ENCODE results near the gene ATP4A. TPM values are rescaled to one million over a fixed set of nuclear protein-coding genes. Genes with fewer than 3 reads are reported as not detected.
"Not testable (repeated sequence)": the region's sequence is repeated elsewhere in the genome, so short reads cannot be mapped to it uniquely, and the experiment has no call there.

The ATP4A gene
- polyA plus RNA-seq (ENCODE audit: insufficient read length in 10 of 10), result under 1 TPM in 1 of 10 donors, not detected in 9; 0.04 TPM
- long read RNA-seq, donor 1, result 0 reads
- long read RNA-seq, donor 2, result 0 reads
- long read RNA-seq, donor 3, result 0 reads
- long read RNA-seq, donor 4, result 0 reads
- long read RNA-seq, donor 5, result 0 reads
- long read RNA-seq, donor 6, result 0 reads
- long read RNA-seq, donor 7, result 0 reads
- long read RNA-seq, donor 8, result 0 reads
- long read RNA-seq, donor 9, result 0 reads

GRCh38 chr19:35563207-35563829, at the start of gene ATP4A:
Gene ATP4A (minus strand): TSS chr19:35563658. CDS start chr19:35563629, 29 bp downstream.
- DNase-seq, result no peak

- DNase-seq, result peak; percentile 91 to 98 (median 97)
Measured at GRCh38 chr19:35612559-35613321, 49.3 kb upstream of the ATP4A start, which contains the start of gene HAUS5. Gene HAUS5 (plus strand): TSS chr19:35612735. CDS start chr19:35612795, 60 bp downstream.

DNA sequence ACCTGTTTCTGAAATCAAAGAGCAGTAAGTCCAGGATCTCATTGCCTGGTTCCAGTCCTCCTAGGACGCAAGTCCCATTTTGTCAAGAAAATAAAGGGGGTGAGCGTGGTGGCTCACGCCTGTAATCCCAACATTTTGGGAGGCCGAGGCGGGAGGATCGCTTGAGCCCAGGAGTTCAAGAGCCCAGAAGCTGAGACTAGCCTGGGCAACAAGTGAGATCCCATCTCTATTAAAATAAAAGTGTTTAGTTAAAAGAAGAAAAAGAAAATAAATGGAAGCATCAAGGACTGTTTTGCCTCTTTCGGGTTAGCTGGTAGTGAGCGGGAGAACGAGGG, 48.7 kb upstream of the ATP4A start:
- no peak for DNase-seq

DNA sequence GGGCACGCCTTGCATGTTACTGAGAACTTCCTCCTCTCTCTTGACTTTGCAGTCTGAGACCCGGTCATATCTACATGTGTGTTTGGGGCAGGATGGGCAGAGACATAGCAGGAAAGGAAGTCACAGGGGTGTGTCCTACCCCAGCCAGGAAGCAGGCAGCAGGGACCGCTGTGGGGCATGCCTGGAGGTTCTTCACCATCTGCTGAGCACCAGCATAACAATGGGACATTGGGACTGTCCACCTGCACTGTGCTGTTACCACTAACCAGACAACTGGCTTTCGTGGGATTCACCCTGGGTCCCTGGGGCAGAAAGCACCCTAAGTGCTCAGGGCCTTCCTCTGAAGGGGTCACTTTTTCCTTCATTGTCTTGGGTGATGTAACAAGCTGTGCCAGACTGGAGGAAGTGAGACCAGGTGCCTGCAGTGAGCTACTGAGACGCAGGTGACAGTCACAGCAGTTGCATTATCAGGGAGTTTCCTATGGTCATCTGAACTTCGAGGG, 46.4 kb upstream of the ATP4A start:
- no peak for DNase-seq

GRCh38 chr19:35608251-35608650, 44.8 kb upstream of the ATP4A start:
- DNase-seq, result no peak

DNA sequence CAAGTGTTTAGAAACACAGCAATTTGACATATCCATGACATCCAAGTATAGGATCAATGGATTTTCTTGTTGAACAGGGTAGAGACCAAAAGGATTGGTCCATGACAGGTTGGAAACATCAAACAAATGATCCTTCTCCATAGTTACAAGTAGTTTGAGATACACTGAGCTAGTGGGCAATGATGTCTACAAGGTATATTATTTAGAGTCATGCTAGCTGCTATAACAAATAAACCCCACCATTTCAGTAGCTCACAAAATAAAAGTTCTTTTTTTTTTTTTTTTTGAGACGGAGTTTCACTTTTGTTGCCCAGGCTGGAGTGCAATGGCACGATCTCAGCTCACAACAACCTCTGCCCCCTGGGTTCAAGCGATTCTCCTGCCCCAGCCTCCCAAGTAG, 44.2 kb upstream of the ATP4A start:
- no peak for DNase-seq

DNA sequence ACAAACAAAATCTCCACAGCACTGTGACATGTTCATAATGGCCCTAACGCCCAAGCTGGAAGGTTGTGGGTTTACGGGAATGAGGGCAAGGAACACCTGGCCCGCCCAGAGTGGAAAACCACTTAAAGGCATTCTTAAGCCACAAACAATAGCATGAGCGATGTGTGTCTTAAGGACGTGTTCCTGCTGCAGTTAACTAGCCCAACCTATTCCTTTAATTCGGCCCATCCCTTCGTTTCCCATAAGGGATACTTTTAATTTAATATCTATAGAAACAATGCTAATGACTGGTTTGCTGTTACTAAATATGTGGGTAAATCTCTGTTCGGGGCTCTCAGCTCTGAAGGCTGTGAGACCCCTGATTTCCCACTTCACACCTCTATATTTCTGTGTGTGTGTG, 43.7 kb upstream of the ATP4A start:
- DNase-seq, result not testable (repeated sequence)

DNA sequence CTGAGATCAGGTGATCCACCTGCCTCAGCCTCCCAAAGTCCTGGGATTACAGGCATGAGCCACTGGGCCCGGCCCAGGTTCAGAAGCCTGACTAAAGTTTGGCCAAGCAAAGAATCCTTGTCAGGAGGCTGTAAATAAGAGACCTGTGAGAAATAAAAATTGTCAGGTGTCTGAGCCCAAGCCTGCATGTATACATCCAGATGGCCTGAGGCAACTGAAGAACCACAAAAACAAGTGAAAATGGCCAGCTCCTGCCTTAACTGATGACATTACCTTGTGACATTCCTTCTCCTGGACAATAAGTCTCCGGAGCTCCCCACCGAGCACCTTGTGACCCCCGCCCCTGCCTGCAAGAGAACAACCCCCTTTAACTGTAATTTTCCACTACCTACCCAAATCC, 41.0 kb upstream of the ATP4A start:
- DNase-seq, result not testable (repeated sequence)

GRCh38 chr19:35601971-35602370, 38.5 kb upstream of the ATP4A start:
- no peak for DNase-seq

GRCh38 chr19:35596366-35596999, 33.0 kb upstream of the ATP4A start:
- DNase-seq, result no peak

- DNase-seq, result no peak
Measured at GRCh38 chr19:35595928-35596327, 32.5 kb upstream of the ATP4A start.

GRCh38 chr19:35595026-35595425, 31.6 kb upstream of the ATP4A start:
- not testable (repeated sequence) for DNase-seq

DNA sequence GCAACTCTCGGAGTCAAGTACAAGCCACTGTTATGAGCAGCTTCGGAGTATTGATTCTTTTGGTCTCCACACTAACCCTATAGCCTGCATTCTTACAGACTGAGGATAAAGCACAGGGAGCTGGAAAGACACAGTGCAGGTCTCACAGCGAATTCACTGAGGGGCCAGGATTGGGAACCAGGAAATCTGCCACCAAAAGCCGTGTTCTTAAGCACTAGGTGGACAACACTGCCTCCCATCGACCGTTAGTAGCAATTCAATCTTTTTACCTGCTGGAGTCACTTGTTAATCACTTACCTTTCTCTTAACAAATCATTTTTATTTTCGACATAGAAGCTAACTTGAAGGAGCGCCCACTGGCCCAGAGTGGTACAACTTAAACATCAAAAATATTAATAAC, 28.8 kb upstream of the ATP4A start:
- peak in 2 of 3 donors; percentile 16 to 58 for DNase-seq

DNA sequence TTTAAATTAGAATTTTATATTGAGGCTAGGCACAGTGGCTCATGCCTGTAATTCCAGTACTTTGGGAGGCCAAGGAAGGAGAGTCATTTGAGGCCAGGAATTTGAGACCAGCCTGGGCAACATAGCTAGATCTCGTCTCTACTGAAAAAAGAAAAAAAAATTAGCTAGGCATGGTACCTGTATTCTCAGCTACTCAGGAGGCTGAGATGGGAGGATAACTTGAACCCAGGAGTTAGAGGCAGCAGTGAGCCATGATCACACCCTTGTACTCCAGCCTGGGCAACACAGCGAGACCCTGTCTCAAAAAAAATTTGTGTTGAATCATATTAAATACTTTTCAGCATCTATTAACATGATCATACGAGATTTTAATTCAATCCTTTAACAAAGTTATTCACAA, 27.4 kb upstream of the ATP4A start:
- DNase-seq, result no peak

DNA sequence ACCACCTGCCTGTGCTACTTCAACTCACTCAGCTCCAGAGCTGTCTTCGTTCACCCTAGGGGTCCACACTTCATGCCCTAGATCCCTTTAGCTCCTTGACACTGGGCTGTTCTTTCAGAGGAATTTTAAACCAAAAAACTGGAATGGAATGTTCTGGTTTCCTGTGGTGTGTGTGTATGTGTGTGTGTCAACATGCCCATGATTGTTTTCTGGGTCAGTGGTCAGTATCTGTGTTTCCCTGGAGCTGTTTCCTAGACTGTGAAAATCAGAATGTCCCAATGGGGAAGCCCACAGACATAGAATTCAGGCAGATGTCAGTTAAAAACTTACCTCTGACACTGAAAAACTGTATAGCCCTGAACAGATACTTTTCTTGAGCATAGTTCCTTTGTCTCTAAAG, 23.9 kb upstream of the ATP4A start:
- no peak for DNase-seq

DNA sequence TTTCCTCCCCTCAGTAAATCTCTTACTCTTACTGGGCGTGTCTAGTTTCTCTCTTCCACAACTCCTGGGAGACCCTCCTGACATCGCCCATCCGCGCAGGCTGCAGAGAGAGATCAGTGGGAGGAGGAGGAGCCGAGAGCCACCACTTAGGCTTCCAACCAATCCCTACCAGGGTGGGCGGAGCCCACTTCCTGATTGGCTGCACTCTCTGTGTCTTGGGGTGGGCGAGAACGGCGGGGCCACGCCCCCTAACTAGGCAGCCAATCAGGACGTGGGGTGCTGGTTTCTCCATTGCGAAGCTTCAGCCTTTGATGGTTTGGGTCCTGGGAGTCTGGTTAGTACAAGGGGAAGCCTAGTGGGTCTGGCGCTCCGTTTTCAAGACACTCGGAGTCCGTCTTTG, 22.4 kb upstream of the ATP4A start, which contains the start of gene PMIS2:
TSS of gene PMIS2 (plus strand) at position 326 of the 400 bp plus-strand sequence. CDS start 87 bp downstream, outside the sequence.
- no peak for DNase-seq

DNA sequence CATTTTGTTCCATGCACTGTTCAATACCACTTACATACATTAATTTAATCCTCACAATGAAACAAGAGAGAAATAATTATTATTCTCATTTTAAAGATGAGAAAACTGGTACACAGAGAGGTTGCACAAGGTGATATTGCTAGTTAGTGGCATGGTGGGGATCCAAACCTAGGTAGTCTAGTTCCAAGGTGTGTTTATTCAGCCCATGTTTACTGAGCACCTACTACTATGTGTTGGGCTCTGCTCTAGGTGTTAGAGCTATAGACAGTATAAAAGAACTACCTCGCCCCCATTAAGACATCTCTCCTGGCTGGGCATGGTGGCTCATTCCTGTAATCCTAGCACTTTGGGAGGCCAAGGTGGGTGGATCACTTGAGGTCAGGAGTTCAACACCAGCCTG, 19.3 kb upstream of the ATP4A start:
- DNase-seq, result no peak

GRCh38 chr19:35578707-35579106, 15.2 kb upstream of the ATP4A start:
- no peak for DNase-seq

DNA sequence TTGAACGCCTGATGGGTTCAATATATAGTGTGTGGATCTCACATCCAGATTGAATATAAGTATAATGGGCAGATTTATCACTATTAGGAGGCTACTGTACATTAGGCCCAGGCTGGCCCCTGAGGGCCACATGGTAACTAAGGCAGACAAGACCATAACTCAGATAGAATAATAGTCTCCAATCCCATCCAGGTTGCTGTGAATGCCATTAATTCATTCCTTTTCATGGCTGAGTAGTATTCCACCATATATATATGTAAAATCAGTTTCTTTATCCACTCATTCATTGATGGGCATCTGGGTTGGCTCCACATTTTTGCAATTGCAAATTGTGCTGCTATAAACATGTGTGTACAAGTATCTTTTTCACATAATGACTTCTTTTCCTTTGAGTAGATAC, 14.5 kb upstream of the ATP4A start:
- DNase-seq, result no peak

- no peak for DNase-seq
Measured at GRCh38 chr19:35571406-35571965, 8.0 kb upstream of the ATP4A start.

DNA sequence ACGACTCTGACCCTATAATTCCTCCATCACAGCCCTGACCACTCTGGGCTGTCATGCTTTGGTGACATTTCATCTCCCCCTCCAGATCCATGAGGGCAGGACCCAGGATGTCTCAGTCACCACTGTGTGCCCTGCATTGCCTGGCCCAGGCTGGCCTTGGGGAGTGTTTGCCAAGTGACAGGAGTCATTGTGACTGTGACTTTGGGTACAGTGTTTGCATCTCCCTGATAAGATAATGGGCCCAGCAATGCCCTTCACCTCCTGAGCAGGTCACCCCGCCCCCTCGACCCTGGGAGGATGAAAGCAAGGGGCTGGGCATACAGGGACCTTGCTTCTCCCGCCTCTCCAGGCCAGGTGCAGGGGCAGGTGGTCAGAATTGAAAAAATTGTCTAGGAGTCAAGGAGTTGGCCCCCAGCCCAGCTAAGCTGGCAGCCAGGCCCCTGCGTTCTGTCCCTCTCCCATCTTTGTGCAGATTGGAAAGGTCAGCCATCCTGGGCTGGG, 5.9 kb upstream of the ATP4A start:
- no peak for DNase-seq

- DNase-seq, result no peak
Measured at GRCh38 chr19:35566738-35567137, 3.3 kb upstream of the ATP4A start.

Measured in muscle of back (tissue), 13 donors.